Brain microvascular endothelial cell (primary cell): ENCODE measurements around the gene MBTPS2.
"Not testable (repeated sequence)": the region's sequence is repeated elsewhere in the genome, so short reads cannot be mapped to it uniquely, and the experiment has no call there.

ENCODE experiments used
- DNase-seq: peaks from one replicate; pipeline ENCODE4 v3.0.0-alpha.2; 2020
- H3K27ac ChIP-seq: fragments of 250-450 bp; sonication (Bioruptor Pico); 2 replicates; pipeline ENCODE4 v1.5.1; 2020; ENCODE audit warnings: mild to moderate bottlenecking, moderate library complexity
- H3K27me3 ChIP-seq: fragments of 250-450 bp; sonication (Bioruptor Pico); replicated peaks from 2 replicates; pipeline ENCODE4 v1.5.1; 2020; ENCODE audit warnings: mild to moderate bottlenecking
- H3K36me3 ChIP-seq: fragments of 250-450 bp; sonication (Bioruptor Pico); replicated peaks from 2 replicates; pipeline ENCODE4 v1.5.1; 2020; ENCODE audit warnings: mild to moderate bottlenecking
- H3K4me3 ChIP-seq: 2 replicates; pipeline ENCODE4 v1.5.1; 2011; ENCODE audit warnings: low read depth, mild to moderate bottlenecking, control low read depth, low read length, moderate library complexity
- CTCF ChIP-seq: IDR thresholded peaks from 2 replicates; pipeline ENCODE4 v1.5.1; 2011; ENCODE audit warnings: low read depth, mild to moderate bottlenecking, moderate library complexity, low read length, control low read depth, inconsistent platforms; ENCODE audit errors: missing control alignments
- in situ Hi-C: cut with HindIII; loops from 2 replicates; pipeline ENCODE4 v1.10.0; 2017; ENCODE audit warnings: low sequenced_read_pairs, low pct_ligation_motif_present

Gene MBTPS2

GRCh38 chrX:21802839-21803238, 36.6 kb upstream of the MBTPS2 start:
- H3K36me3 ChIP-seq, result no peaks in the 10 kb centered on the region
- no peaks in the 10 kb centered on the region for H3K27me3 ChIP-seq
- no peak overlapping the region for H3K4me3 ChIP-seq
- no peak for TF ChIP-seq CTCF
- DNase-seq, result no peak
- no peak overlapping the region for H3K27ac ChIP-seq
- in situ Hi-C loops, result no loop called here

GRCh38 chrX:21806691-21807090, 32.7 kb upstream of the MBTPS2 start:
- in situ Hi-C loops, result no loop called here
- Histone ChIP-seq H3K4me3 (no peak overlapping the region), H3K36me3 (no peaks in the 10 kb centered on the region), H3K27me3 (no peaks in the 10 kb centered on the region), H3K27ac (no peak overlapping the region)
- no peak for DNase-seq
- TF ChIP-seq CTCF, result no peak

GRCh38 chrX:21811832-21812231, 27.6 kb upstream of the MBTPS2 start:
- Histone ChIP-seq H3K27me3 (no peaks in the 10 kb centered on the region), H3K36me3 (no peaks in the 10 kb centered on the region), H3K4me3 (no peak overlapping the region), H3K27ac (no peak overlapping the region)
- in situ Hi-C loops, result no loop called here
- no peak for TF ChIP-seq CTCF
- DNase-seq, result no peak

- no peak for DNase-seq
- TF ChIP-seq CTCF, result no peak
- Histone ChIP-seq H3K27me3 (no peaks in the 10 kb centered on the region), H3K4me3 (no peak overlapping the region), H3K27ac (no peak overlapping the region), H3K36me3 (no peaks in the 10 kb centered on the region)
- in situ Hi-C loops, result no loop called here
These were observed 26.8 kb upstream of the MBTPS2 start for GRCh38 chrX:21812628-21813027.

- H3K4me3 ChIP-seq, result no peak overlapping the region
- H3K36me3 ChIP-seq, result no peaks in the 10 kb centered on the region
- TF ChIP-seq CTCF, result no peak
- no peak for DNase-seq
- H3K27me3 ChIP-seq, result no peaks in the 10 kb centered on the region
- in situ Hi-C loops, result no loop called here
- H3K27ac ChIP-seq, result no peak overlapping the region
These were observed 25.6 kb upstream of the MBTPS2 start for GRCh38 chrX:21813612-21814368.

GRCh38 chrX:21816136-21816535, 23.3 kb upstream of the MBTPS2 start:
- Histone ChIP-seq H3K27ac (no peak overlapping the region), H3K36me3 (no peaks in the 10 kb centered on the region), H3K27me3 (no peaks in the 10 kb centered on the region), H3K4me3 (no peak overlapping the region)
- in situ Hi-C loops, result no loop called here
- no peak for TF ChIP-seq CTCF
- DNase-seq, result no peak

- in situ Hi-C loops, H3K36me3 ChIP-seq, H3K27me3 ChIP-seq, H3K27ac ChIP-seq, DNase-seq, H3K4me3 ChIP-seq: not testable (repeated sequence)
These were observed 19.2 kb upstream of the MBTPS2 start for GRCh38 chrX:21820170-21820569.
